H9 (cell line): ENCODE measurements around the gene FOXI1. TPM values are rescaled to one million over a fixed set of nuclear protein-coding genes. Genes with fewer than 3 reads are reported as not detected.

Experiments
- DNase-seq: peaks from one replicate; pipeline ENCODE4 v3.0.0-alpha.2; 2017
- H2AFZ ChIP-seq: one replicate; pipeline ENCODE4 v1.6.1; 2013; ENCODE audit warnings: mild to moderate bottlenecking, low read length, control low read depth, moderate library complexity
- H2AK5ac ChIP-seq: 2 replicates; pipeline ENCODE4 v1.6.1; 2013; ENCODE audit warnings: low read length, control low read depth, mixed read lengths; ENCODE audit not compliant: insufficient read length
- H2BK120ac ChIP-seq: one replicate; pipeline ENCODE4 v1.6.1; 2013; ENCODE audit warnings: low read depth, mild to moderate bottlenecking, low read length, control low read depth, inconsistent platforms; ENCODE audit not compliant: poor library complexity, severe bottlenecking
- H2BK12ac ChIP-seq: 2 replicates; pipeline ENCODE4 v1.6.1; 2013; ENCODE audit warnings: low read length, control low read depth, mixed read lengths, low read depth; ENCODE audit not compliant: insufficient read length
- H2BK15ac ChIP-seq: 2 replicates; pipeline ENCODE4 v1.6.1; 2013; ENCODE audit warnings: low read depth, low read length, control low read depth
- H2BK20ac ChIP-seq: one replicate; pipeline ENCODE4 v1.6.1; 2013; ENCODE audit warnings: low read depth, mild to moderate bottlenecking, low read length, control low read depth, inconsistent platforms; ENCODE audit not compliant: poor library complexity, severe bottlenecking
- H2BK5ac ChIP-seq: 2 replicates; pipeline ENCODE4 v1.6.1; 2013; ENCODE audit warnings: low read length, control low read depth, mixed read lengths; ENCODE audit not compliant: insufficient read length
- H3K14ac ChIP-seq: 2 replicates; pipeline ENCODE4 v1.6.1; 2013; ENCODE audit warnings: low read length, control low read depth; ENCODE audit not compliant: insufficient read depth
- H3K18ac ChIP-seq: 2 replicates; pipeline ENCODE4 v1.6.1; 2013; ENCODE audit warnings: low read depth, mild to moderate bottlenecking, mixed read lengths, low read length, control low read depth; ENCODE audit not compliant: insufficient read length
- H3K23ac ChIP-seq: 2 replicates; pipeline ENCODE4 v1.6.1; 2013; ENCODE audit warnings: low read length, control low read depth, mixed read lengths, low read depth; ENCODE audit not compliant: insufficient read length
- H3K23me2 ChIP-seq: 2 replicates; pipeline ENCODE4 v1.6.1; 2013; ENCODE audit warnings: low read depth, mild to moderate bottlenecking, mixed read lengths, low read length, control low read depth; ENCODE audit not compliant: insufficient read length, poor library complexity, severe bottlenecking
- H3K27ac ChIP-seq: 2 replicates; pipeline ENCODE4 v1.5.1; 2013; ENCODE audit warnings: low read length, control low read depth, mixed read lengths, low read depth; ENCODE audit not compliant: insufficient read length
- H3K27me3 ChIP-seq: 2 replicates; pipeline ENCODE4 v1.6.1; 2013; ENCODE audit warnings: low read length, control low read depth, inconsistent platforms; ENCODE audit not compliant: insufficient read depth
- H3K4ac ChIP-seq: 2 replicates; pipeline ENCODE4 v1.6.1; 2013; ENCODE audit warnings: low read depth, mild to moderate bottlenecking, control low read depth, inconsistent platforms, low read length, moderate library complexity
- H3K4me1 ChIP-seq: 2 replicates; pipeline ENCODE4 v1.6.1; 2013; ENCODE audit warnings: low read length, control low read depth, inconsistent platforms; ENCODE audit not compliant: insufficient read depth
- H3K4me2 ChIP-seq: 2 replicates; pipeline ENCODE4 v1.6.1; 2013; ENCODE audit warnings: low read length, control low read depth, mixed read lengths; ENCODE audit not compliant: insufficient read length, insufficient read depth
- H3K56ac ChIP-seq: 2 replicates; pipeline ENCODE4 v1.6.1; 2013; ENCODE audit warnings: low read depth, mild to moderate bottlenecking, mixed read lengths, low read length, control low read depth; ENCODE audit not compliant: insufficient read length
- H3K79me1 ChIP-seq: 2 replicates; pipeline ENCODE4 v1.6.1; 2013; ENCODE audit warnings: low read depth, mild to moderate bottlenecking, moderate library complexity, low read length, control low read depth, inconsistent platforms; ENCODE audit not compliant: insufficient read depth, poor library complexity, severe bottlenecking
- H3K79me2 ChIP-seq: 2 replicates; pipeline ENCODE4 v1.6.1; 2013; ENCODE audit warnings: low read length, control low read depth, inconsistent platforms; ENCODE audit not compliant: insufficient read depth
- H3K9ac ChIP-seq: 2 replicates; pipeline ENCODE4 v1.6.1; 2013; ENCODE audit warnings: low read length, control low read depth, mixed read lengths; ENCODE audit not compliant: insufficient read length; ENCODE audit errors: extremely low read depth
- H3K9me3 ChIP-seq: one replicate; pipeline ENCODE4 v1.6.1; 2013; ENCODE audit warnings: low read depth, low read length, inconsistent platforms; ENCODE audit not compliant: control insufficient read depth
- H3T11ph ChIP-seq: one replicate; pipeline ENCODE4 v1.6.1; 2013; ENCODE audit warnings: mild to moderate bottlenecking, low read length, control low read depth, inconsistent platforms
- H4K20me1 ChIP-seq: one replicate; pipeline ENCODE4 v1.6.1; 2013; ENCODE audit not compliant: control insufficient read depth, insufficient read length, insufficient read depth
- H4K5ac ChIP-seq: 2 replicates; pipeline ENCODE4 v1.6.1; 2013; ENCODE audit warnings: low read depth, mild to moderate bottlenecking, mixed read lengths, low read length, control low read depth; ENCODE audit not compliant: insufficient read length
- H4K8ac ChIP-seq: replicated peaks from 2 replicates; pipeline ENCODE4 v1.6.1; 2013; ENCODE audit warnings: low read length, control low read depth, mixed read lengths, low read depth; ENCODE audit not compliant: insufficient read length
- H4K91ac ChIP-seq: 2 replicates; pipeline ENCODE4 v1.6.1; 2013; ENCODE audit warnings: low read depth, mild to moderate bottlenecking, moderate library complexity, mixed read lengths, low read length, control low read depth; ENCODE audit not compliant: insufficient read length
- H3K27ac Mint-ChIP-seq, 3 experiments: 2 replicates in 2 of 3; 3 replicates in 1 of 3; pipeline ENCODE4 v1.8.0; 2020 to 2021; ENCODE audit warnings: mixed read lengths in 3 of 3, mild to moderate bottlenecking in 1 of 3, moderate library complexity in 1 of 3
- H3K27me3 Mint-ChIP-seq: 2 replicates; pipeline ENCODE4 v1.8.0; 2021; ENCODE audit warnings: low read depth, mild to moderate bottlenecking, moderate library complexity, mixed read lengths
- H3K36me3 Mint-ChIP-seq, 3 experiments: 2 replicates in 2 of 3; 3 replicates in 1 of 3; pipeline ENCODE4 v1.8.0; 2020 to 2021; ENCODE audit warnings: low read depth in 3 of 3, mixed read lengths in 3 of 3; ENCODE audit not compliant: insufficient read depth in 1 of 3
- H3K4me1 Mint-ChIP-seq, 2 experiments: 2 replicates each; pipeline ENCODE4 v1.8.0; 2020; ENCODE audit warnings: mixed read lengths in 2 of 2
- H3K4me3 Mint-ChIP-seq, 2 experiments: 2 replicates in 1 of 2; 3 replicates in 1 of 2; pipeline ENCODE4 v1.8.0; 2020 to 2021; ENCODE audit warnings: mild to moderate bottlenecking in 2 of 2, mixed read lengths in 2 of 2, moderate library complexity in 1 of 2
- H3K9me3 Mint-ChIP-seq, 2 experiments: 2 replicates in 1 of 2; 3 replicates in 1 of 2; pipeline ENCODE4 v1.8.0; 2020; ENCODE audit warnings: mild to moderate bottlenecking in 2 of 2, mixed read lengths in 2 of 2, moderate library complexity in 1 of 2
- WGBS: extraction: QIAGEN DNeasy Blood & Tissue Kit; methylation state at CpG from one replicate; pipeline ENCODE4 v1.1.7; 2013; ENCODE audit warnings: missing lambda C conversion rate, low lambda C conversion rate, mixed read lengths; ENCODE audit not compliant: insufficient read length; ENCODE audit errors: extremely low coverage; 5-methylcytosine and 5-hydroxymethylcytosine counted together
- total RNA-seq: library from RNA; stranded (reverse); gene quantifications from 2 replicates; pipeline ENCODE4 v1.2.1, GENCODE V29; 2021
- TF ChIP-seq, protein P1 (sequence below): fragments of 200-600 bp; sonication (generic); conservative IDR thresholded peaks from 3 replicates; pipeline ENCODE4 v1.8.0; 2021; ENCODE audit warnings: antibody characterized with exemption, mild to moderate bottlenecking

The FOXI1 gene
- total RNA-seq, 1 experiment from 2014 or later, result not detected

DNA sequence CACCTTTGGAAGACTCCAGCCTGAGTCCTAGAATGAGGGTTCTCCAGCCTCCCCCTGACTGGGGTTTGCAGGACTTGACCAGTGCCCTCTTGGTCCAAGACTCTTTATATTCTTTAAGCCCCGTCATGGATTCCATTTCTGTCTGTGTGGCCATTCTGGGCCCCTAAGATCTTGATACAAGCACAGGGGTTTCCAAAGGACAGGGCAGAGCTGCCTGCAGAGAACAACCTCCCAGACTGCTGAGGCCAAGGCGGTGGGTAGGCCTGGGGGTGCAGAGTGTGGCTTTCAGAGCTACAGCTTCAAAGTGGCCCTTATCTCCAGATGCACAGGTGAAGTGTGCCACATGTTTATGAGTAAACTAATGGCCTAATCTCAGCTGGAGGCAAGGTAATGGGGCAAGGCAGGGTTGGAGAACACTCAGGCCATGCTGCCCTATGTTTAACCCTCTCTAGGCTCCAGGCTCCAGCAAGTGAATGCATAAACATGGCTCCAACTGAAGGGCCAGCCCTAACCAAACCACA, 32.1 kb downstream of the FOXI1 start:
- no peak overlapping the region for H2AFZ ChIP-seq
- TF ChIP-seq, protein P1, sequence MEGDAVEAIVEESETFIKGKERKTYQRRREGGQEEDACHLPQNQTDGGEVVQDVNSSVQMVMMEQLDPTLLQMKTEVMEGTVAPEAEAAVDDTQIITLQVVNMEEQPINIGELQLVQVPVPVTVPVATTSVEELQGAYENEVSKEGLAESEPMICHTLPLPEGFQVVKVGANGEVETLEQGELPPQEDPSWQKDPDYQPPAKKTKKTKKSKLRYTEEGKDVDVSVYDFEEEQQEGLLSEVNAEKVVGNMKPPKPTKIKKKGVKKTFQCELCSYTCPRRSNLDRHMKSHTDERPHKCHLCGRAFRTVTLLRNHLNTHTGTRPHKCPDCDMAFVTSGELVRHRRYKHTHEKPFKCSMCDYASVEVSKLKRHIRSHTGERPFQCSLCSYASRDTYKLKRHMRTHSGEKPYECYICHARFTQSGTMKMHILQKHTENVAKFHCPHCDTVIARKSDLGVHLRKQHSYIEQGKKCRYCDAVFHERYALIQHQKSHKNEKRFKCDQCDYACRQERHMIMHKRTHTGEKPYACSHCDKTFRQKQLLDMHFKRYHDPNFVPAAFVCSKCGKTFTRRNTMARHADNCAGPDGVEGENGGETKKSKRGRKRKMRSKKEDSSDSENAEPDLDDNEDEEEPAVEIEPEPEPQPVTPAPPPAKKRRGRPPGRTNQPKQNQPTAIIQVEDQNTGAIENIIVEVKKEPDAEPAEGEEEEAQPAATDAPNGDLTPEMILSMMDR, result no peak
- H4K5ac ChIP-seq, result no peak overlapping the region
- no peak overlapping the region for H3K18ac ChIP-seq
- H4K8ac ChIP-seq, result no peak overlapping the region
- no peaks in the 10 kb centered on the region for H3K4me1 ChIP-seq
- no peak overlapping the region for H3K14ac ChIP-seq
- H3K9me3 Mint-ChIP-seq, result peaks cover 0 to 3% of the 10 kb centered on the region in 2 experiments; a peak in 1 of 5 replicates
- H2BK20ac ChIP-seq, result no peak overlapping the region
- H3K56ac ChIP-seq, result no peak overlapping the region
- H3K23me2 ChIP-seq, result no peaks in the 10 kb centered on the region
- no peak overlapping the region for H3K23ac ChIP-seq
- no peak overlapping the region for H3T11ph ChIP-seq
- no peaks in the 10 kb centered on the region for H3K36me3 Mint-ChIP-seq
- H3K79me1 ChIP-seq, result no peaks in the 10 kb centered on the region
- H3K27ac ChIP-seq, result no peak overlapping the region
- no peaks in the 10 kb centered on the region for H3K27me3 ChIP-seq
- no peak overlapping the region for H3K4me2 ChIP-seq
- no peak overlapping the region for H3K4ac ChIP-seq
- no peak overlapping the region for H2BK5ac ChIP-seq
- no peak overlapping the region for H4K91ac ChIP-seq
- no peak for DNase-seq
- no CpG with 5 or more reads among the region's 2 CpGs for WGBS
- H2BK15ac ChIP-seq, result no peak overlapping the region
- H4K20me1 ChIP-seq, result no peaks in the 10 kb centered on the region
- no peaks in the 10 kb centered on the region for H3K79me2 ChIP-seq
- H2AK5ac ChIP-seq, result no peak overlapping the region
- no peak overlapping the region for H3K27ac Mint-ChIP-seq
- H2BK120ac ChIP-seq, result no peak overlapping the region
- no peak overlapping the region for H2BK12ac ChIP-seq
- H3K4me3 Mint-ChIP-seq, result no peak overlapping the region
- H3K27me3 Mint-ChIP-seq, result peaks cover 8% of the 10 kb centered on the region
- H3K9ac ChIP-seq, result no peak overlapping the region
- H3K9me3 ChIP-seq, result no peaks in the 10 kb centered on the region
- no peaks in the 10 kb centered on the region for H3K4me1 Mint-ChIP-seq
